ENCODE results near the gene ZGLP1. TPM values are rescaled to one million over a fixed set of nuclear protein-coding genes. Genes with fewer than 3 reads are reported as not detected.

The ZGLP1 gene
- total RNA-seq, 6 experiments from 2014 or later: 1.00 to 2.7 (median 2.1) TPM

DNA sequence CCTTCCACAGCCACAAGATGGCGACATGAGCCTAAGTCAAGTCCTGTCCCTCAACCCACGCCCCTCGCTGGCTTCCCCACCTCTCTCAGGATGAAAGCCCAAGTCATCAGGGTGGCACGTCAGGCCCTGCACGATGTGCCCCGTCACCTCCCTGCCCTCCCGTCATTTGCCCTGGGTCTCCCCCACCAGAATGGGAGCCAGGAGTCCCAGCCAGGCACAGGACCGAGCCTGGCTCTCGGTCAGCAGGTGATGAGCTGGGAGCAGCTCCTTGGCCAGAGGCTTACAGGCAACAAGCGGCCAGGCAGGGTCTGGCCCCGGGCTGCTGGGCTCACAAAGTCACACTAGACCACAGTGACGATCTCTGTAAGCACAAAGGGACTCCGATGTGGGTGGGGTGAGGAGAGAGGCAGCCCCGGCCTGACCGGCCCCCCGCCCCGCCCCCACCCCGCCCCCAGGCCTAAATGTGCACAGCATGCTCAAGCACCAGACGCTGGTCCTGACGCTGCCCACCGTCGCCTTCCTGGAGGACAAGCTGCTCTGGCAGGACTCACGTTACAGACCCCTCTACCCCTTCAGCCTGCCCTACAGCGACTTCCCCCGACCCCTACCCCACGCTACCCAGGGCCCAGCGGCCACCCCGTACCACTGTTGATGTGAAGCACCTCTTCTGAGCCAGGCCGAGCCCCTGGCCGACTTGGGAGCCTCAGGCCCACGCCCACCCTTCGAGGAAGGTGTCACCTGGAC, 50.3 kb downstream of the ZGLP1 start:
- no peaks in the 10 kb centered on the region for H3K27me3 Mint-ChIP-seq (ENCODE audit: insufficient read depth)
- no peaks in the 10 kb centered on the region for H3K9me3 Mint-ChIP-seq
- H3K27ac Mint-ChIP-seq: no peak overlapping the region
- peaks cover 25% of the 10 kb centered on the region for H3K36me3 Mint-ChIP-seq (ENCODE audit: low read depth)
- TF ChIP-seq CTCF (IDR thresholded peaks at IDR 0.05): peak; percentile 86
- DNase-seq: peak; percentile 78
- H3K4me1 Mint-ChIP-seq (ENCODE audit: low read depth): peaks cover 10% of the 10 kb centered on the region
- H3K4me3 Mint-ChIP-seq: no peak overlapping the region

DNA sequence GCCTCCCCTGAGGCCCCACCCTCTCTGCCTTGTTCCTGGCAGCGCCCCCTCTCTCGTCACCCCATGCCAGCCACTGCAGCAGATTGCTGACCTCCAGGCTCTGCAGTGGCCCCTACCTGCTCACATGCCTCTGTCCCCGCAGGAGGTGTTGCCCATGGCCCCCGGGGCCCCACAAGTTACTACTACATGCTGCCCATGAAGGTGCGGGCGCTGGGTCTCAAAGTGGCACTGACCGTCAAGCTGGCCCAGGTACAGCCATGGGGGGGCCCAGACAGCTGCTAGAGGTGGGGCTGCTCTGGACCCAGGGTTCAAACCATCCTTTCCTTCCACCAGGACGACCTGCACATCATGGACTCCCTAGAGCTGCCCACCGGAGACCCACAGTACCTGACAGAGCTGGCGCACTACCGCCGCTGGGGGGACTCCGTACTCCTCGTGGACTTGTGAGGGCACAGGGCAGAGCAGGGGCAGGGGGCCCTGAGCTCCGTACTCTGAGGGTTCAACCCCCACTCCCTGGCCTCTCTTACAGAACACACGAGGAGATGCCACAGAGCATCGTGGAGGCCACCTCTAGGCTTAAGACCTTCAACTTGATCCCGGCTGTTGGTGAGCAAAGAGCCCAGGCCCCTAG, 51.4 kb downstream of the ZGLP1 start:
- no peak for TF ChIP-seq CTCF (IDR thresholded peaks at IDR 0.05)
- Mint-ChIP-seq H3K4me3 (no peak overlapping the region), H3K4me1 (ENCODE audit: low read depth) (peaks cover 17% of the 10 kb centered on the region), H3K9me3 (no peaks in the 10 kb centered on the region), H3K27ac (no peak overlapping the region), H3K27me3 (ENCODE audit: insufficient read depth) (no peaks in the 10 kb centered on the region; the same call in 1 of the 2 replicates), H3K36me3 (ENCODE audit: low read depth) (peaks cover 25% of the 10 kb centered on the region)
- DNase-seq: no peak

GRCh38 chr19:10256970-10257615, 52.5 kb downstream of the ZGLP1 start:
- H3K36me3 Mint-ChIP-seq (ENCODE audit: low read depth): peaks cover 25% of the 10 kb centered on the region
- TF ChIP-seq CTCF (IDR thresholded peaks at IDR 0.05): no peak
- H3K9me3 Mint-ChIP-seq: no peaks in the 10 kb centered on the region
- no peak overlapping the region for H3K4me3 Mint-ChIP-seq
- H3K27ac Mint-ChIP-seq: no peak overlapping the region
- no peak for DNase-seq
- H3K4me1 Mint-ChIP-seq (ENCODE audit: low read depth): peaks cover 24% of the 10 kb centered on the region
- no peaks in the 10 kb centered on the region; the same call in 1 of the 2 replicates for H3K27me3 Mint-ChIP-seq (ENCODE audit: insufficient read depth)

DNA sequence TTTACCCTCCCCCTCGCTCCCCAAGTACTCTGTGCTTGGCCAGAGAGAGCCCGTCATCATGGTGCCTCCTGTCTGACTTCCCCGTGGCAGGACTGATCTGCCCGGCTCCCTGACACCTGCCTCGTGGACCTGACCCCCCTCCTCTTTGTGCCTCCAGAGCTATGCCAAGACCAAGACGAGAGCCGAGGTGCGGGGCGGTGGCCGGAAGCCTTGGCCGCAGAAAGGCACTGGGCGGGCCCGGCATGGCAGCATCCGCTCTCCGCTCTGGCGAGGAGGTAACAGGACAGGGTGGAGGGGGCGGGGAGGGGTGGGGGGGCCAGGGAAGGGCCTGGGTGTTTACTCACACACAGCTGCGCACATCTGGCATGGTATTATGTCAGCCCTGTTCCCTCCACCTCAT, 53.1 kb downstream of the ZGLP1 start:
- Mint-ChIP-seq H3K9me3 (no peaks in the 10 kb centered on the region), H3K4me3 (no peak overlapping the region), H3K4me1 (ENCODE audit: low read depth) (peaks cover 24% of the 10 kb centered on the region), H3K36me3 (ENCODE audit: low read depth) (peaks cover 25% of the 10 kb centered on the region), H3K27ac (no peak overlapping the region), H3K27me3 (ENCODE audit: insufficient read depth) (no peaks in the 10 kb centered on the region; the same call in 1 of the 2 replicates)
- DNase-seq: no peak
- TF ChIP-seq CTCF (IDR thresholded peaks at IDR 0.05): no peak

GRCh38 chr19:10255358-10255757, 54.3 kb downstream of the ZGLP1 start:
- no peak for TF ChIP-seq CTCF (IDR thresholded peaks at IDR 0.05)
- Mint-ChIP-seq H3K4me1 (ENCODE audit: low read depth) (peaks cover 24% of the 10 kb centered on the region), H3K9me3 (no peaks in the 10 kb centered on the region), H3K4me3 (no peak overlapping the region), H3K36me3 (ENCODE audit: low read depth) (peaks cover 25% of the 10 kb centered on the region), H3K27me3 (ENCODE audit: insufficient read depth) (peaks cover 2% of the 10 kb centered on the region), H3K27ac (peak overlapping the region; percentile 40; the same call in 1 of the 2 replicates)
- no peak for DNase-seq

Other genes with a start within 250 kb of the ZGLP1 start
- gene SHFL, start 223.5 kb downstream of the ZGLP1 start, total RNA-seq (2021; fragmentation: NEBNext Ultra II Directional; extraction: Animal tissue kit (Norgen Biotek cat#: 25700)): 10 to 100 TPM; 16.9 to 26.2 (median 21.1) TPM
- gene ANGPTL6, start 207.1 kb downstream of the ZGLP1 start, total RNA-seq (2021; fragmentation: NEBNext Ultra II Directional; extraction: Animal tissue kit (Norgen Biotek cat#: 25700)): under 1 TPM in 2 of 6 experiments, not detected in 4; 0.09 to 0.15 TPM
- gene PPAN, start 203.5 kb downstream of the ZGLP1 start, total RNA-seq (2021; fragmentation: NEBNext Ultra II Directional; extraction: Animal tissue kit (Norgen Biotek cat#: 25700)): 10 to 100 TPM; 36.4 to 42.2 (median 41.0) TPM
- 1 to 10 TPM; 4.5 to 9.9 (median 5.4) TPM for gene P2RY11, start 198.1 kb downstream of the ZGLP1 start, total RNA-seq (2021; fragmentation: NEBNext Ultra II Directional; extraction: Animal tissue kit (Norgen Biotek cat#: 25700))
- gene EIF3G, start 189.9 kb downstream of the ZGLP1 start, total RNA-seq (2021; fragmentation: NEBNext Ultra II Directional; extraction: Animal tissue kit (Norgen Biotek cat#: 25700)): 100 to 1,000 TPM; 261 to 303 (median 279) TPM
- 100 to 1,000 TPM in 5 of 6 experiments, 10 to 100 TPM in 1; 74.5 to 135 (median 125) TPM for gene DNMT1, start 114.9 kb downstream of the ZGLP1 start, total RNA-seq (2021; fragmentation: NEBNext Ultra II Directional; extraction: Animal tissue kit (Norgen Biotek cat#: 25700))
- gene S1PR2, start 78.5 kb downstream of the ZGLP1 start, total RNA-seq (2021; fragmentation: NEBNext Ultra II Directional; extraction: Animal tissue kit (Norgen Biotek cat#: 25700)): 10 to 100 TPM; 16.8 to 22.0 (median 20.5) TPM
- 10 to 100 TPM; 69.5 to 83.0 (median 72.0) TPM for gene MRPL4, start 57.6 kb downstream of the ZGLP1 start, total RNA-seq (2021; fragmentation: NEBNext Ultra II Directional; extraction: Animal tissue kit (Norgen Biotek cat#: 25700))
- 10 to 100 TPM in 1 of 6 experiments, 1 to 10 TPM in 5; 5.0 to 10.1 (median 8.5) TPM for gene ICAM1, start 38.7 kb downstream of the ZGLP1 start, total RNA-seq (2021; fragmentation: NEBNext Ultra II Directional; extraction: Animal tissue kit (Norgen Biotek cat#: 25700))
- 1 to 10 TPM in 1 of 6 experiments, under 1 TPM in 5; 0.19 to 1.0 (median 0.74) TPM for gene ICAM4, start 22.9 kb downstream of the ZGLP1 start, total RNA-seq (2021; fragmentation: NEBNext Ultra II Directional; extraction: Animal tissue kit (Norgen Biotek cat#: 25700))
- gene ICAM5, start 19.9 kb downstream of the ZGLP1 start, total RNA-seq (2021; fragmentation: NEBNext Ultra II Directional; extraction: Animal tissue kit (Norgen Biotek cat#: 25700)): 10 to 100 TPM; 14.0 to 38.4 (median 14.4) TPM
- 10 to 100 TPM; 33.9 to 47.3 (median 38.5) TPM for gene FDX2, start 6.2 kb upstream of the ZGLP1 start, total RNA-seq (2021; fragmentation: NEBNext Ultra II Directional; extraction: Animal tissue kit (Norgen Biotek cat#: 25700))
- 10 to 100 TPM; 52.1 to 58.3 (median 55.6) TPM for gene RAVER1, start 23.7 kb upstream of the ZGLP1 start, total RNA-seq (2021; fragmentation: NEBNext Ultra II Directional; extraction: Animal tissue kit (Norgen Biotek cat#: 25700))
- gene ICAM3, start 29.8 kb upstream of the ZGLP1 start, total RNA-seq (2021; fragmentation: NEBNext Ultra II Directional; extraction: Animal tissue kit (Norgen Biotek cat#: 25700)): 10 to 100 TPM; 14.7 to 17.7 (median 16.8) TPM
- 10 to 100 TPM; 67.9 to 82.3 (median 78.5) TPM for gene TYK2, start 70.8 kb upstream of the ZGLP1 start, total RNA-seq (2021; fragmentation: NEBNext Ultra II Directional; extraction: Animal tissue kit (Norgen Biotek cat#: 25700))
- 100 to 1,000 TPM; 222 to 280 (median 250) TPM for gene CDC37, start 93.7 kb upstream of the ZGLP1 start, total RNA-seq (2021; fragmentation: NEBNext Ultra II Directional; extraction: Animal tissue kit (Norgen Biotek cat#: 25700))
- gene PDE4A, start 110.7 kb upstream of the ZGLP1 start, total RNA-seq (2021; fragmentation: NEBNext Ultra II Directional; extraction: Animal tissue kit (Norgen Biotek cat#: 25700)): 10 to 100 TPM; 10.1 to 18.9 (median 10.8) TPM
- gene KEAP1, start 193.5 kb upstream of the ZGLP1 start, total RNA-seq (2021; fragmentation: NEBNext Ultra II Directional; extraction: Animal tissue kit (Norgen Biotek cat#: 25700)): 10 to 100 TPM; 58.9 to 77.1 (median 67.2) TPM
- gene S1PR5, start 207.6 kb upstream of the ZGLP1 start, total RNA-seq (2021; fragmentation: NEBNext Ultra II Directional; extraction: Animal tissue kit (Norgen Biotek cat#: 25700)): 1 to 10 TPM; 1.9 to 2.6 (median 2.4) TPM
- 10 to 100 TPM; 19.4 to 24.5 (median 22.5) TPM for gene ATG4D, start 234.1 kb upstream of the ZGLP1 start, total RNA-seq (2021; fragmentation: NEBNext Ultra II Directional; extraction: Animal tissue kit (Norgen Biotek cat#: 25700))

All from HFFc6 (cell line).